ENCODE measurements around the gene TMEM132E. TPM values are rescaled to one million over a fixed set of nuclear protein-coding genes. Genes with fewer than 3 reads are reported as not detected.

TMEM132E gene, protein sequence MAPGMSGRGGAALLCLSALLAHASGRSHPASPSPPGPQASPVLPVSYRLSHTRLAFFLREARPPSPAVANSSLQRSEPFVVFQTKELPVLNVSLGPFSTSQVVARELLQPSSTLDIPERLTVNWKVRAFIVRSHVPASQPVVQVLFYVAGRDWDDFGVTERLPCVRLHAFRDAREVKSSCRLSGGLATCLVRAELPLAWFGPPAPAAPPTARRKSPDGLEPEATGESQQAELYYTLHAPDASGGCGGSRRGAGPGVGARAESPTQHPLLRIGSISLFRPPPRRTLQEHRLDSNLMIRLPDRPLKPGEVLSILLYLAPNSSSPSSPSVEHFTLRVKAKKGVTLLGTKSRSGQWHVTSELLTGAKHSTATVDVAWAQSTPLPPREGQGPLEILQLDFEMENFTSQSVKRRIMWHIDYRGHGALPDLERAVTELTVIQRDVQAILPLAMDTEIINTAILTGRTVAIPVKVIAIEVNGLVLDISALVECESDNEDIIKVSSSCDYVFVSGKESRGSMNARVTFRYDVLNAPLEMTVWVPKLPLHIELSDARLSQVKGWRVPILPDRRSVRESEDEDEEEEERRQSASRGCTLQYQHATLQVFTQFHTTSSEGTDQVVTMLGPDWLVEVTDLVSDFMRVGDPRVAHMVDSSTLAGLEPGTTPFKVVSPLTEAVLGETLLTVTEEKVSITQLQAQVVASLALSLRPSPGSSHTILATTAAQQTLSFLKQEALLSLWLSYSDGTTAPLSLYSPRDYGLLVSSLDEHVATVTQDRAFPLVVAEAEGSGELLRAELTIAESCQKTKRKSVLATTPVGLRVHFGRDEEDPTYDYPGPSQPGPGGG (N-terminal part only)
- total RNA-seq, result under 0.01 TPM in 1 of 2 replicates, not detected in the other

DNA sequence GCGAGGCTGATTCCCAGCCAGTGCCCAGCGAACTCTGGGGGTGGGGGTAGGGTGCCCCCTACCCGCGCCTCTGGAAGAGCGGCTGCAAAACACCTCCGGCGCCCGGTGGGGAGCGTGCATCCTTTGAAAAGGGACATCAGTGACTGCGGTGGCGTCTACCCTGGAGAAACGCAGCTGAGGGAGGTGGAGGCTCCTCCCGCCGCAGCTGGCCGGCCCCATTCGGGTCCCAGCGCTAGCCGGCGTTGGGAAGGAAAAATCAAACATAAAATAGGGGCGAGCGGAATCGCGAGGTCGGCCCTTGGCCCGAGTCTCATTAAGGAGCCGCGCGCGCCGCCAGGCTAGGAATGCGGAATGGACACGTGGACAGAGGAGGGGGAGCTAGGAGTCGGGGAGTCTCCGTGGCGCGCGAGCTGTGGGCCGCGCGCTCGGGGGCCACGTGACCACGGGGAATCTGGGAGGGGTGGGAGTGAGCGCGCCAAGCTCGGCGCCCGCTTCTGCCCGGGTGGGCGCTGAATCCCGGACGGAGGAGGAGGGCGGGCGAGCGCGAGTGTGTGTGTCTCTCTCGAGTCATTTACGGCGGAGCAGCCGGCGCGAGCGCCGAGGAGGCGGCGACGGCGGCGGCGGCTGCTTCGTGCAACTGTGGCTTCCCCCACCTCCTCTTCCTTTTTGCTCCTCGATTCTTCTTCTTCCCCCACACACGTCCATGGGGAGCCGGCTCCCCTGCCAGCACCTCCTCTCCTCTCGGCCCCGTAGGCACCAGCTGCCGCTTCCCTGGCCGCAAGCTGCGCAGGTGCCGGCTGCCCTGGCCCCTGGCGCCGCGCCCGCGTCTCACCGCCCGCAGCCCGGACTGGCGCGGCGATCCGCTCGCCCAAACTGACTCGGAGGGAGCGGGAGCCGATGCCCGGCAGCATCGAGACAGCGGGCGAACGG lies at the start of gene TMEM132E:
TMEM132E (plus strand) TSS at position 566 of the 930 bp plus-strand sequence. CDS start 1,495 bp downstream, outside the sequence.

Other genes with a start within 250 kb of the TMEM132E start
- gene CCL13, start 223.1 kb upstream of the TMEM132E start, total RNA-seq, result not detected in 2 replicates
- gene CCL1, start 216.3 kb upstream of the TMEM132E start, total RNA-seq, result not detected in 2 replicates